ENCODE measurements around the gene FBRSL1.

DNA sequence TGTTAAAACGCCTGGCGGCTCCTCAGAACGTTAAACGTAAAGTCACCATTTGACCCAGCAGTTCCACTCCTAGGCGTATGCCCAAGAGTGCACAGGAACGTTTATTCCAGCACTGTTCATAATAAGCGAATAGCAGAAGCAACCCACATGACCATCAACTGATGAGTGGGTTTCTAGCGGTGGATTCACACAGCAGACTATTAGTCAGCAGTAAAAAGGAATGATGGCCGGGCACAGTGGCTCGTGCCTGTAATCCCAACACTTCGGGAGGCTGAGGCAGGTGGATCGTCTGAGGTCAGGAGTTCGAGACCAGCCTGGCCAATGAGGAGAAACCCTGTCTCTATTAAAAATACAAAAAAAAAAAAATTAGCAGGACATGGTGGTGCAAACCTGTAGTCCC lies 22.4 kb upstream of the FBRSL1 start:
- no peak for TF ChIP-seq POLR2A (IDR thresholded peaks at IDR 0.05)
- TF ChIP-seq, protein P1, sequence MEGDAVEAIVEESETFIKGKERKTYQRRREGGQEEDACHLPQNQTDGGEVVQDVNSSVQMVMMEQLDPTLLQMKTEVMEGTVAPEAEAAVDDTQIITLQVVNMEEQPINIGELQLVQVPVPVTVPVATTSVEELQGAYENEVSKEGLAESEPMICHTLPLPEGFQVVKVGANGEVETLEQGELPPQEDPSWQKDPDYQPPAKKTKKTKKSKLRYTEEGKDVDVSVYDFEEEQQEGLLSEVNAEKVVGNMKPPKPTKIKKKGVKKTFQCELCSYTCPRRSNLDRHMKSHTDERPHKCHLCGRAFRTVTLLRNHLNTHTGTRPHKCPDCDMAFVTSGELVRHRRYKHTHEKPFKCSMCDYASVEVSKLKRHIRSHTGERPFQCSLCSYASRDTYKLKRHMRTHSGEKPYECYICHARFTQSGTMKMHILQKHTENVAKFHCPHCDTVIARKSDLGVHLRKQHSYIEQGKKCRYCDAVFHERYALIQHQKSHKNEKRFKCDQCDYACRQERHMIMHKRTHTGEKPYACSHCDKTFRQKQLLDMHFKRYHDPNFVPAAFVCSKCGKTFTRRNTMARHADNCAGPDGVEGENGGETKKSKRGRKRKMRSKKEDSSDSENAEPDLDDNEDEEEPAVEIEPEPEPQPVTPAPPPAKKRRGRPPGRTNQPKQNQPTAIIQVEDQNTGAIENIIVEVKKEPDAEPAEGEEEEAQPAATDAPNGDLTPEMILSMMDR (IDR thresholded peaks at IDR 0.05), result no peak
